ENCODE measurements around the gene VPS41. TPM values are rescaled to one million over a fixed set of nuclear protein-coding genes. Genes with fewer than 3 reads are reported as not detected.
A peak's percentile ranks its signal among the peaks of the same experiment; 100 is the strongest.

The VPS41 gene
- total RNA-seq, 2 donors from 2014 or later: 45.8 to 46.1 TPM

DNA sequence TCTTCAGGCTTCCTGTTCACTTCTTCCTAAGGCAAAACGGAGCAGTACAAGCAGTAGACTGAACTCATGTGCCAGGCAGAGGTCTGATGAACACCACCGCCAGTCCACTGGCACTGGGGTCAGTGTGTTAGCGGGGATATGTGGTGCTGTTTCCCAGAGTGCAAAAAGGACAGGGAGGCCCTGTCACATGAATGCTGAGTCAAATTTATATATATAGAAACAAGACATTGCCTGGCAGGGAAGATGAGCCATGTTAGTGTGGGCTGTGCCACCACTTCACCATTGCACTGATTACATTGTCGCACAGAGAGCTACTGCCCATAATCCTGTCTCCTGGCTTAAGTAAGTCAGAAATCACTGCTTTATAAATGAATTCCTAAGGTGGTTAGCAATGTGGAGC, 155.6 kb downstream of the VPS41 start:
- H3K4me1 Mint-ChIP-seq: peaks cover 2% of the 10 kb centered on the region
- H3K4me3 Mint-ChIP-seq: no peak overlapping the region
- ATAC-seq: no peak

DNA sequence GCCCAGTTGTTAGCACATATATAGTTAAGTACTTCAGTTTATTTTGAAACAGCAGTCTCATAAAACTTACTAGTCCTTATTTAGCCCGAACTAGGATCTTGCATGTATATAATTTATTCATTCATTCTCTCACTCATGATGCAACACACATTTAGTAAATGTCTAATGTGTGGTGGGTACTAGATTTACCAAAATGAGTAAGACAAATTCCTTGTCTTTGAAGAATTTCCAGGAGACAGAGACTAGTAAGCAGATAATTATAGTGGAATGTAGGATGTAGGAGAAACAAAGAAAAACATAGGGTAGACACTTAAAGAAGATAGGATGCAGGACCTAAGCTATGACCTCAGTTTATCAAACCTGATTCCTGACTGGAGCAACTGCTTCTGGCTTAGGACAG, 157.6 kb downstream of the VPS41 start:
- Mint-ChIP-seq H3K4me1 (peaks cover 2% of the 10 kb centered on the region), H3K36me3 (ENCODE audit: low read depth) (peaks cover 18% of the 10 kb centered on the region), H3K4me3 (no peak overlapping the region), H3K27me3 (no peaks in the 10 kb centered on the region), H3K27ac (no peak overlapping the region)
- ATAC-seq (no peak), DNase-seq (no peak)
- no peaks in the 10 kb centered on the region for H3K9me3 ChIP-seq (ENCODE audit: control insufficient read depth, low read length, poor library complexity, severe bottlenecking)

More for the DNA sequence above, 155.6 kb downstream of the VPS41 start:
- Mint-ChIP-seq H3K27me3 (no peaks in the 10 kb centered on the region), H3K36me3 (ENCODE audit: low read depth) (peaks cover 15% of the 10 kb centered on the region), H3K27ac (no peak overlapping the region)
- DNase-seq: no peak
- no peaks in the 10 kb centered on the region for H3K9me3 ChIP-seq (ENCODE audit: control insufficient read depth, low read length, poor library complexity, severe bottlenecking)

DNA sequence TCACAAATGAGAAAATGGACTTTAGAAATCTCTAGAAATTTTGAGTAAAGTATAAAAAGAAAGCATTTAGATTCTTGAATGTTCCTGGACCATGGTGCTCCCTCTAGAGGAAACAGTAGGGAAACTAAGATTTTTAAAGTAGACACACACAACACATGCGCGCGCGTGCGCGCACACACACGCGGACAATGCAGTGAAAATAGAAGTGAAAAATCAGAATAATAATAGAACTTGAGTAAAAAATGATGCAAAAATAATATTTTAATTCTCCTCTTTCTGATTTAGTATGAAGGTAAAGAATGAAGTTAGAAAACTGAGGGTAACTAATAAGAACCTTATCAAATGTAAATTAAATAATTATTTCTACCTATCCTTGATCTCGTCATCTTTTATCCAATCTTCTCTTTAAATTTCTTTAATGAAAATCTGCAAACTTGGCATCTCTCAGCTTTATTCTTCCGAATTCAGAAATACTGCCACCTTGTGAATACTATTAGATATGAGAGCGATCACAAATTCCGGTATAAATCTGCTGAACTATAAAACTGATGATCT, 160.9 kb downstream of the VPS41 start:
- Mint-ChIP-seq H3K36me3 (ENCODE audit: low read depth) (peaks cover 14% of the 10 kb centered on the region), H3K4me1 (no peaks in the 10 kb centered on the region), H3K27ac (no peak overlapping the region), H3K27me3 (no peaks in the 10 kb centered on the region), H3K4me3 (no peak overlapping the region)
- no peaks in the 10 kb centered on the region for H3K9me3 ChIP-seq (ENCODE audit: control insufficient read depth, low read length, poor library complexity, severe bottlenecking)
- DNase-seq: no peak
- no peak for ATAC-seq

DNA sequence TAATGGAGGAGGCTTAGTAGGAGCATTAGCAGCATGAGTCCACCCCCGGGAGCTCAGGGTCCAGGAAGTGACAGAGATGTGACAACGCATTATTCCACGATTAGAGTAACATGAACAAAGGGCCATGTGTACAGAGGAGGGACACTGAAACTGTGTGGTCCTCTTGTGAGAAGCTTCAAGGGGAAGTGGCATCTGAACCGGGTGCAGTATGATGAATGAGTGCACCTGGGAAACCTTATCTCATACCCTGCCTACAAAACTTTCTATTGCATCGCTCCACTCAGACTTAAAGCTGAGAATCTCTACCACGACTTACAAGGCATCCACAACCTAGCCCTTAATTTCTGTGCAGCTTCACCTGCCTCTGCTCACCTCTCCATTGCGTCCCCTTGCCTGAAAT, 162.6 kb downstream of the VPS41 start:
- H3K4me3 Mint-ChIP-seq: no peak overlapping the region
- H3K36me3 Mint-ChIP-seq (ENCODE audit: low read depth): peaks cover 11% of the 10 kb centered on the region
- ATAC-seq: no peak
- H3K27ac Mint-ChIP-seq: no peak overlapping the region
- H3K27me3 Mint-ChIP-seq: no peaks in the 10 kb centered on the region
- no peaks in the 10 kb centered on the region for H3K9me3 ChIP-seq (ENCODE audit: control insufficient read depth, low read length, poor library complexity, severe bottlenecking)
- H3K4me1 Mint-ChIP-seq: no peaks in the 10 kb centered on the region
- no peak for DNase-seq

DNA sequence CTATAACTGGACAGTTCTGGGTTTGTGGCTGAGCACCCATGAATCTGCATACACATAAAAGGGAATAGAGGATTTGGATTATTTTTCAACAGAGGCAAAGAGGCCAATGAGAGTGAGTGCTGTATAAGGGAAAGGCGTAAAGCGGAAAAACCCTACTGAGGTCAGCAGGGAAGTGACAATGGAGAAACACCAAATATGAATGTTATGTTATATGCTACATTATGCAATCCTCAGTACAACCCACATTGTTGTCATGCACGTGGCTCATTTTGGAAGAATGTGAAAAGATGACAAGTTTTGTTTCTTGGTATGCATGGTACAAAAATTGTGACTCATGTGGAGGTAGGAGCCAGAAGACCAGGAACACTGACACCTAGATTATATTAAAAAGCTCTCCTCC, 164.2 kb downstream of the VPS41 start:
- Mint-ChIP-seq H3K27ac (no peak overlapping the region), H3K27me3 (no peaks in the 10 kb centered on the region), H3K36me3 (ENCODE audit: low read depth) (peaks cover 14% of the 10 kb centered on the region), H3K4me3 (no peak overlapping the region), H3K4me1 (no peaks in the 10 kb centered on the region)
- DNase-seq (no peak), ATAC-seq (no peak)
- no peaks in the 10 kb centered on the region for H3K9me3 ChIP-seq (ENCODE audit: control insufficient read depth, low read length, poor library complexity, severe bottlenecking)

DNA sequence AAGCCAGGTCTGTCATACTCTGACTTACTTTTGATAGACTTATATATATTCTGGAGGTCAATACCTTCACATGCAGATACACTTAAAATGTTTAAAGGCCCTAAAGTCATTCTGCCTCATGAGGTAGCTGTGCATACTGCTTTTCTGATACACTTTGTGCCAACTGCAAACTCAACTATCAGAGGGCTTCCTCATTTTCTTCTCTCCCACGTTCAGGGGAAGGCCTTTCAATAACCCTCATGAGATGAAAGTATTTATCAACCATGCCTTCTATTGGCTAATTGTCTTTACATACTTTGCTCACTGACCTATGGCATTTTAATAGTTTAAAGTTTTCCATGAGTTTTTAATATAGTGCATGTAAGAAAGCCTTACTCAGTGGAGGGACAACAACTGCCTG, 165.1 kb downstream of the VPS41 start:
- DNase-seq: no peak
- no peaks in the 10 kb centered on the region for H3K9me3 ChIP-seq (ENCODE audit: control insufficient read depth, low read length, poor library complexity, severe bottlenecking)
- ATAC-seq: no peak
- H3K27me3 Mint-ChIP-seq: no peaks in the 10 kb centered on the region
- peaks cover 14% of the 10 kb centered on the region for H3K36me3 Mint-ChIP-seq (ENCODE audit: low read depth)
- no peak overlapping the region for H3K4me3 Mint-ChIP-seq
- H3K4me1 Mint-ChIP-seq: no peaks in the 10 kb centered on the region
- H3K27ac Mint-ChIP-seq: no peak overlapping the region

DNA sequence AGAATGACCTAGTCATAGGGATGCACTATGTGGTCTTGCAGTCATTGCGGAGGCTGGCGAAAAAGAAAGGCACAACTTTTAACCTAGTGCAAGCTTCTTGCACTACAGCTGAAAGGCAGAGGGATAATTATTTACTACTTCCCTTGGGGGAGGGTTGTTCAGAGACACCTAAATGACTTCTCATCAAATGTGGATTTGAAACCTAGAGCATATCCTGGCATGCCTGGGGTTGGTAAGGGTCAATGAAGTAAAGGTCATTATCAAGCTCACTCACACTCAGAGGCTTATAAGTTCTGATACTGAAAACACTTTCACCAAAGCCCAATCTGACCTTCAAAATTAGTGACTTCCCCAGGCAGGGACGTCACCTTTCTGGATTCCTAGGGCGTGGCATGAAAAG, 168.9 kb downstream of the VPS41 start:
- DNase-seq (no peak), ATAC-seq (no peak)
- Mint-ChIP-seq H3K36me3 (ENCODE audit: low read depth) (peaks cover 14% of the 10 kb centered on the region), H3K27ac (no peak overlapping the region), H3K27me3 (no peaks in the 10 kb centered on the region), H3K4me3 (no peak overlapping the region), H3K4me1 (peaks cover 2% of the 10 kb centered on the region)
- no peaks in the 10 kb centered on the region for H3K9me3 ChIP-seq (ENCODE audit: control insufficient read depth, low read length, poor library complexity, severe bottlenecking)

DNA sequence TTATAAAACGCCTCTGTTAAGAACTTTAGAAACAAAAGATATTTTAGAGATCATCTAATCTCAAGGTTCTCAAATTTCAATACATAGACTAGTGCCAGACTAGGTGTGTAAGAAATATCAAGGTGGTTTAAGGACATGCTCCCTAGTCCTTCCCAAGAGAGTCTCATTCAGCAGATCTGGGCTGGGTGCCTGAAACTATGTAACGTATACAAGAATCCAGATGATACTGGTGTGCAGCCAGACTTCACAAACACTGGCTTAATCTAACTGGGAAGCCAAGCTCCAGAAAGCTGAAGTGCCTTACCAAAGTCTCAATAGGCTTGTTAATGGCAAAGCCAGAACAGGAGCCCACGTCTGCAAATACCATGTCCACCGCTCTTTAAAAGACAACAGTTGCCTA, 172.9 kb downstream of the VPS41 start:
- Mint-ChIP-seq H3K27me3 (no peaks in the 10 kb centered on the region), H3K27ac (no peak overlapping the region), H3K4me1 (peaks cover 2% of the 10 kb centered on the region), H3K4me3 (no peak overlapping the region), H3K36me3 (ENCODE audit: low read depth) (peaks cover 16% of the 10 kb centered on the region)
- no peak for ATAC-seq
- no peak for DNase-seq
- no peaks in the 10 kb centered on the region for H3K9me3 ChIP-seq (ENCODE audit: control insufficient read depth, low read length, poor library complexity, severe bottlenecking)

DNA sequence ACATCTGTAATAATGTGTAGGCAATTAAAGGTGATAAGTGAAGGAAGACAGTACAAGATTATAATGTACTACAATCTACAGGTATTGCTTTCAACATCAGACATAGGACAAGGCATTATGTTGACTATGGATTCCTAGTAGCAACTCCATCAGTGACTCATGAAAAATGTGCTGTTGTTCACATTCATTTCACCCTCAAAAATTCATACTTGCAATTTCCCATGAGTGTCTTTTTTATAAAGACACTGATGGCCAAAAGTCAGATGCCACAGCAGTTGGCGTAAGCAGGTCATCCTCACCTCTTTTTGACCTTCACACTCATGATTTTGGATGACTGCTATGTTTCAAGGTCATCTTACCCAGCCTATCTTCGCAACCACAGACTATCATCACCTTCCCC, 177.8 kb downstream of the VPS41 start:
- no peak overlapping the region for H3K27ac Mint-ChIP-seq
- no peak for ATAC-seq
- H3K9me3 ChIP-seq (ENCODE audit: control insufficient read depth, low read length, poor library complexity, severe bottlenecking): no peaks in the 10 kb centered on the region
- H3K27me3 Mint-ChIP-seq: no peaks in the 10 kb centered on the region
- H3K36me3 Mint-ChIP-seq (ENCODE audit: low read depth): peaks cover 16% of the 10 kb centered on the region
- H3K4me3 Mint-ChIP-seq: no peak overlapping the region
- H3K4me1 Mint-ChIP-seq: peaks cover 2% of the 10 kb centered on the region
- no peak for DNase-seq

DNA sequence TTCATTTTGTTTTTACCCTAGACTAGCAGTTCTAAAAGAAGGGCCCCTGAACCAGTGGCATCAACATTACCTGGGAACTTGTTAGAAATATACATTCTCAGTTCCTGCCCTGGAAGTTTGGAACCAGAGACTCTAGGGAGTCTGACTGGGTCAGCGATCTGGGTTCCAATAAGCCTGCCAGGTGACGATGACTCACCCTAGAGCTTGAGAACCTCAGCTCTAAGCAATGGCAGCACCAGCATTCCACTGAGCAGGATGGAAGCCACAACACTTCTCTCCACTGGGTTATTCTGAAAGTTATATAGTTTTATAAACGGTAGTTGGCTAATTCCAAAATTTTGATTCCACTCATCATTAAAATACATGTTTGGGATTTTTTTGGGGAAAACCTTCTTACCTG, 180.8 kb downstream of the VPS41 start:
- Mint-ChIP-seq H3K36me3 (ENCODE audit: low read depth) (peaks cover 13% of the 10 kb centered on the region), H3K27ac (no peak overlapping the region), H3K27me3 (no peaks in the 10 kb centered on the region), H3K4me3 (no peak overlapping the region), H3K4me1 (no peaks in the 10 kb centered on the region)
- no peaks in the 10 kb centered on the region for H3K9me3 ChIP-seq (ENCODE audit: control insufficient read depth, low read length, poor library complexity, severe bottlenecking)
- DNase-seq: no peak
- ATAC-seq: no peak

DNA sequence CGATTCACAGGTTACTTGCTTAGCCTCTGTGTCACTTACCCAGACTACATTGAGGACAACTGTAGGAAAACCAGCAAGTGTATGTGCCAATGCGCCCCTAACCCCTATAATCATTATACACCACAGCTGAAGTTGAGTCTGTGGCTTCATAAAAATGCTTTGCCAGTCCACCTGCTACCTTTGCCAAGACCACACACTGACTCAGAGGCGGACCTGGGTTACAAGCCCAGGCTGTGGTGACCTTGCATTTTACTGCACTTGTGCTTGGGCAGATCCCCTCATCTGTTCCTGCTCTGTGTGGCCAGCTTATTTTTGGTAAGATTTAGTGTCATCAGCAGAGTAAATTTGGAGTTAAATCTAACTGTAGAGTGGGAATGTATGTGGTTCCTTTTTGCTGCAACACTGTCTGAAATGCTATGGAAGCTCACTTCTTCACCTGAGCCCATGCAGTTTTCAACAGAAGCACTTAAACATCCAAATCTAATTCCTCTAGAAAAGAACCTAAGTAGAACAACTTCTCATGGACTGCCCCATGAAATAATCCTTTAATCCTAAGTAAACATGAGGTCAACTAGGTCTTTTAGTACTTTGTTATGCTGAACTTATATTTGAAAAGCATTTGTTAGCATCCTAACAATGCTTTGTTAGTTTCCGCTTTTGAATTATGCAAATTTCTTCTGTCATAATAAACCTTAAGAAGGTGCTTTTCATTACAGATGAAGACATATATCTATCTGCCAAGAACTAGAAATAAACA, 181.6 kb downstream of the VPS41 start:
- H3K27me3 Mint-ChIP-seq: no peaks in the 10 kb centered on the region
- no peak overlapping the region for H3K27ac Mint-ChIP-seq
- DNase-seq: no peak
- H3K9me3 ChIP-seq (ENCODE audit: control insufficient read depth, low read length, poor library complexity, severe bottlenecking): no peaks in the 10 kb centered on the region
- H3K4me3 Mint-ChIP-seq: no peak overlapping the region
- ATAC-seq: no peak
- no peaks in the 10 kb centered on the region for H3K4me1 Mint-ChIP-seq
- peaks cover 13% of the 10 kb centered on the region for H3K36me3 Mint-ChIP-seq (ENCODE audit: low read depth)

DNA sequence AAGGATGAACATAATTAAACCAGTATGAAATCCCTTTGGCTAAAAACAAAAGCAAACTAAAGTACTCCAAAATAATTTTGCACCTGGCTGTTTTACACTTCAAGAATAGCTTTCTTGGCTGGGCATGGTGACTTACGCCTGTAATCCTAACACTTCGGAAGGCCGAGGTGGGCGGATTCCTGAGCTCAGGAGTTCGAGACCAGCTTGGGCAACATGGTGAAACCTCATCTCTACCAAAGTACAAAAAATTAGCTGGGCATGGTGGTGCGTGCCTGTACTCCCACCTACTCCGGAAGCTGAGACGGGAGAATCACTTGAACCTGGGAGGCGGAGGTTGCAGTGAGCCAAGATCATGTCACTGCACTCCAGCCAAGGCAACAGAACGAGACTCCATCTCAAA, 185.7 kb downstream of the VPS41 start:
- Mint-ChIP-seq H3K27ac (no peak overlapping the region), H3K27me3 (no peaks in the 10 kb centered on the region), H3K4me3 (no peak overlapping the region), H3K4me1 (no peaks in the 10 kb centered on the region), H3K36me3 (ENCODE audit: low read depth) (peaks cover 9% of the 10 kb centered on the region)
- no peaks in the 10 kb centered on the region for H3K9me3 ChIP-seq (ENCODE audit: control insufficient read depth, low read length, poor library complexity, severe bottlenecking)
- ATAC-seq (no peak), DNase-seq (no peak)

DNA sequence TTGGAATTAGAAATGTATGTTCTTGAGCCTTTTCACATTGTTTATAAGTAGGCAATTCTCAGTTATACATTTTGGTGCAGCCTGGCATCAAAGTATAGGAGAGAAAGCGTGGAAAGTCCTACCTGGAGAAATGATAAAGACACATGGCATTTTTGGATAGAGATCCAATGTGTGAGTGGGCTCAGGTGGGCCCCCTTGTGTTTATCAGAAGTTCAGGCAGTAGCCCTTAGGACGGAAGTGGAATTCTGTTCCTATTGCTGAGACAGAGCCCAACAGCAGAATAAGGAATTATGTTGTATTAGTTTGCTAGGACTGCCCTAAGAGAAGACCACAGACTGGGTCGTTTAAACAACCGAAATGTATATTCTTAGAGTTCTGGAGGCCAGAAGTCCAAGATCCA, 192.6 kb downstream of the VPS41 start:
- H3K4me3 Mint-ChIP-seq: no peak overlapping the region
- DNase-seq (no peak), ATAC-seq (no peak)
- peaks cover 4% of the 10 kb centered on the region for H3K36me3 Mint-ChIP-seq (ENCODE audit: low read depth)
- no peaks in the 10 kb centered on the region for H3K27me3 Mint-ChIP-seq
- peaks cover 2% of the 10 kb centered on the region for H3K9me3 ChIP-seq (ENCODE audit: control insufficient read depth, low read length, poor library complexity, severe bottlenecking)
- no peaks in the 10 kb centered on the region for H3K4me1 Mint-ChIP-seq
- H3K27ac Mint-ChIP-seq: peak overlapping the region; percentile 1

DNA sequence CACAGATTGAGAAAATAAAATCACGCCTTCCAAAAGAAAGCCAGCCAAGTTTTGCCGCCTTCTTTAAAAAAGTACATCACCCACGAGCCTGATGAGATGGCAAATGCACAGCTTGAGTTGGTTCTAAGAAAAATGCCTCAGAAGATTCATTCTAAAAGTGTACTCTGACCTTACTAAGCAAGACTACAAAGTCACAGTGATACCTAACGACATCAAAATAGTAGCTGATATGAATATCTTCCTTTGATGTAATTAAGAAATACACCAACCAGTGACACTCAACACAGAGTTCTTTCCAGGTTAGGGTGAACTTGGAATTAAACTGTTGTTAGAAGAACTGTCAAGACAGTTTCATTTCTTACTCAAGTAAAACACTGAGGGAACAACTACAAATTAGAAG, 199.9 kb downstream of the VPS41 start:
- no peak for DNase-seq
- Mint-ChIP-seq H3K27ac (no peak overlapping the region), H3K36me3 (ENCODE audit: low read depth) (peaks cover 2% of the 10 kb centered on the region), H3K27me3 (peaks cover 10% of the 10 kb centered on the region), H3K4me1 (peaks cover 2% of the 10 kb centered on the region), H3K4me3 (no peak overlapping the region)
- ATAC-seq: no peak
- no peaks in the 10 kb centered on the region for H3K9me3 ChIP-seq (ENCODE audit: control insufficient read depth, low read length, poor library complexity, severe bottlenecking)

All from T-helper 17 cell (primary cell).